OCI-LY3 (cell line): ENCODE results near the gene TMEM267.
"Not testable (repeated sequence)": the region's sequence is repeated elsewhere in the genome, so short reads cannot be mapped to it uniquely, and the experiment has no call there.

Source experiments
- H2AFZ ChIP-seq: fragments of 200-600, 300-600 bp; shearing (Covaris generic); 2 replicates; pipeline ENCODE4 v1.6.0; 2014; ENCODE audit warnings: antibody characterized with exemption, low read depth, low read length
- H3K27ac ChIP-seq: fragments of 200-600, 300-600 bp; sonication (generic); 2 replicates; pipeline ENCODE4 v1.5.1; 2014; ENCODE audit warnings: mild to moderate bottlenecking, low read length, moderate library complexity, mixed read lengths
- H3K27me3 ChIP-seq: fragments of 200-600, 300-600 bp; sonication (generic); 2 replicates; pipeline ENCODE4 v1.6.1; 2014; ENCODE audit warnings: low read depth, low read length, mixed read lengths
- H3K36me3 ChIP-seq: fragments of 200-600, 300-600 bp; sonication (generic); replicated peaks from 2 replicates; pipeline ENCODE3; 2014; ENCODE audit warnings: low read depth, low read length, mixed read lengths
- H3K4me1 ChIP-seq: fragments of 300-600, 200-600 bp; sonication (generic); 2 replicates; pipeline ENCODE4 v1.6.1; 2014; ENCODE audit warnings: low read length, mixed read lengths
- H3K4me2 ChIP-seq: fragments of 200-600, 300-600 bp; sonication (generic); 2 replicates; pipeline ENCODE4 v1.6.1; 2014; ENCODE audit warnings: low read length, mixed read lengths
- H3K4me3 ChIP-seq: fragments of 300-600, 200-600 bp; sonication (generic); 2 replicates; pipeline ENCODE4 v1.5.1; 2014; ENCODE audit warnings: antibody characterized with exemption, mild to moderate bottlenecking, low read length, moderate library complexity
- H3K79me2 ChIP-seq: fragments of 300-600, 200-600 bp; shearing (Covaris generic); 2 replicates; pipeline ENCODE4 v1.6.1; 2014; ENCODE audit warnings: mild to moderate bottlenecking, low read length, mixed read lengths
- H3K9ac ChIP-seq: fragments of 300-600, 200-600 bp; shearing (Covaris generic); 2 replicates; pipeline ENCODE4 v1.6.0; 2014; ENCODE audit warnings: mild to moderate bottlenecking, low read length, moderate library complexity
- H3K9me3 ChIP-seq: fragments of 200-600, 300-600 bp; shearing (Covaris generic); 2 replicates; pipeline ENCODE4 v1.6.1; 2014; ENCODE audit warnings: low read length, mixed read lengths; ENCODE audit not compliant: insufficient read depth
- H4K20me1 ChIP-seq: fragments of 200-600, 300-600 bp; sonication (generic); 2 replicates; pipeline ENCODE4 v1.6.1; 2016; ENCODE audit warnings: low read length, mixed read lengths; ENCODE audit not compliant: insufficient read depth
- EZH2phosphoT487 ChIP-seq: fragments of 200-600 bp; shearing (Covaris generic); IDR thresholded peaks from 2 replicates; pipeline ENCODE4 v1.6.1; 2018; ENCODE audit warnings: antibody characterized with exemption, mixed run types, low read depth
- TF ChIP-seq, protein P1 (sequence below): fragments of 200-600, 300-600 bp; sonication (generic); IDR thresholded peaks from 2 replicates; pipeline ENCODE4 v1.5.1; 2014; ENCODE audit warnings: antibody characterized with exemption, low read length, low read depth

Gene TMEM267

GRCh38 chr5:43467100-43467499 lies 16.6 kb downstream of the TMEM267 start:
- Histone ChIP-seq H3K4me3 (no peak overlapping the region), H3K79me2 (no peaks in the 10 kb centered on the region), H2AFZ (no peak overlapping the region), H3K36me3 (peaks cover 8% of the 10 kb centered on the region), H3K9me3 (no peaks in the 10 kb centered on the region; the same call in 1 of the 2 replicates), H3K9ac (no peak overlapping the region), H3K27me3 (no peaks in the 10 kb centered on the region), H3K4me2 (no peak overlapping the region), H3K27ac (no peak overlapping the region), H3K4me1 (no peaks in the 10 kb centered on the region), H4K20me1 (no peaks in the 10 kb centered on the region)
- no peak for TF ChIP-seq EZH2phosphoT487
- TF ChIP-seq, protein P1, sequence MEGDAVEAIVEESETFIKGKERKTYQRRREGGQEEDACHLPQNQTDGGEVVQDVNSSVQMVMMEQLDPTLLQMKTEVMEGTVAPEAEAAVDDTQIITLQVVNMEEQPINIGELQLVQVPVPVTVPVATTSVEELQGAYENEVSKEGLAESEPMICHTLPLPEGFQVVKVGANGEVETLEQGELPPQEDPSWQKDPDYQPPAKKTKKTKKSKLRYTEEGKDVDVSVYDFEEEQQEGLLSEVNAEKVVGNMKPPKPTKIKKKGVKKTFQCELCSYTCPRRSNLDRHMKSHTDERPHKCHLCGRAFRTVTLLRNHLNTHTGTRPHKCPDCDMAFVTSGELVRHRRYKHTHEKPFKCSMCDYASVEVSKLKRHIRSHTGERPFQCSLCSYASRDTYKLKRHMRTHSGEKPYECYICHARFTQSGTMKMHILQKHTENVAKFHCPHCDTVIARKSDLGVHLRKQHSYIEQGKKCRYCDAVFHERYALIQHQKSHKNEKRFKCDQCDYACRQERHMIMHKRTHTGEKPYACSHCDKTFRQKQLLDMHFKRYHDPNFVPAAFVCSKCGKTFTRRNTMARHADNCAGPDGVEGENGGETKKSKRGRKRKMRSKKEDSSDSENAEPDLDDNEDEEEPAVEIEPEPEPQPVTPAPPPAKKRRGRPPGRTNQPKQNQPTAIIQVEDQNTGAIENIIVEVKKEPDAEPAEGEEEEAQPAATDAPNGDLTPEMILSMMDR, result no peak

- not testable (repeated sequence) for H3K79me2 ChIP-seq, H3K4me2 ChIP-seq, H4K20me1 ChIP-seq, H3K36me3 ChIP-seq, H3K27me3 ChIP-seq, H3K4me3 ChIP-seq, H2AFZ ChIP-seq, H3K4me1 ChIP-seq, H3K9me3 ChIP-seq, H3K9ac ChIP-seq, H3K27ac ChIP-seq
These were observed 18.2 kb downstream of the TMEM267 start for GRCh38 chr5:43465455-43465854.

- no peaks in the 10 kb centered on the region for H3K79me2 ChIP-seq
- H4K20me1 ChIP-seq, result no peaks in the 10 kb centered on the region
- H3K4me3 ChIP-seq, result no peak overlapping the region
- H3K27ac ChIP-seq, result no peak overlapping the region
- no peaks in the 10 kb centered on the region; the same call in 1 of the 2 replicates for H3K9me3 ChIP-seq
- no peak overlapping the region for H3K4me2 ChIP-seq
- no peak overlapping the region for H2AFZ ChIP-seq
- no peak overlapping the region for H3K9ac ChIP-seq
- TF ChIP-seq EZH2phosphoT487, result no peak
- TF ChIP-seq, protein P1, result no peak
- H3K4me1 ChIP-seq, result no peaks in the 10 kb centered on the region
- H3K36me3 ChIP-seq, result peaks cover 3% of the 10 kb centered on the region
- H3K27me3 ChIP-seq, result no peaks in the 10 kb centered on the region
These were observed 22.6 kb downstream of the TMEM267 start for GRCh38 chr5:43461066-43461465.

GRCh38 chr5:43456556-43456955 lies 27.1 kb downstream of the TMEM267 start:
- H3K79me2 ChIP-seq, result no peaks in the 10 kb centered on the region
- H4K20me1 ChIP-seq, result no peaks in the 10 kb centered on the region
- H3K27me3 ChIP-seq, result no peaks in the 10 kb centered on the region
- H3K27ac ChIP-seq, result no peak overlapping the region
- TF ChIP-seq, protein P1, result no peak
- no peak for TF ChIP-seq EZH2phosphoT487
- peaks cover 3% of the 10 kb centered on the region for H3K36me3 ChIP-seq
- no peak overlapping the region for H3K4me3 ChIP-seq
- no peak overlapping the region for H2AFZ ChIP-seq
- H3K9me3 ChIP-seq, result no peaks in the 10 kb centered on the region; the same call in 1 of the 2 replicates
- H3K4me1 ChIP-seq, result no peaks in the 10 kb centered on the region
- no peak overlapping the region for H3K4me2 ChIP-seq
- H3K9ac ChIP-seq, result no peak overlapping the region

DNA sequence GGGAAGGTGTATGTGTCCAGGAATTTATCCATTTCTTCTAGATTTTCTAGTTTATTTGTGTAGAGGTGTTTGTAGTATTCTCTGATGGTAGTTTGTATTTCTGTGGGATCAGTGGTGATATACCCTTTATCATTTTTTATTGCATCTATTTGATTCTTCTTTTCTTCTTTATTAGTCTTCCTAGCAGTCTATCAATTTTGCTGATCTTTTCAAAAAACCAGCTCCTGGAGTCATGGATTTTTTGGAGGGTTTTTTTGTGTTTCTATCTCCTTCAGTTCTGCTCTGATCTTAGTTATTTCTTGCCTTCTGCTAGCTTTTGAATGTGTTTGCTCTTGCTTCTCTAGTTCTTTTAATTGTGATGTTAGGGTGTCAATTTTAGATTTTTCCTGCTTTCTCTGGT lies 42.1 kb downstream of the TMEM267 start:
- not testable (repeated sequence) for H3K9ac ChIP-seq, H3K9me3 ChIP-seq, H2AFZ ChIP-seq, H3K4me1 ChIP-seq, H3K4me3 ChIP-seq, H3K4me2 ChIP-seq, H3K27ac ChIP-seq, H3K27me3 ChIP-seq, H4K20me1 ChIP-seq, H3K79me2 ChIP-seq
- H3K36me3 ChIP-seq, result peaks cover 13% of the 10 kb centered on the region
